NCI-H226 (cell line): ENCODE measurements around the gene CXCL11.
"Not testable (repeated sequence)": the region's sequence is repeated elsewhere in the genome, so short reads cannot be mapped to it uniquely, and the experiment has no call there.

ENCODE experiments used
- DNase-seq: peaks from one replicate; pipeline ENCODE4 v3.0.0-alpha.2; 2015

The CXCL11 gene

DNA sequence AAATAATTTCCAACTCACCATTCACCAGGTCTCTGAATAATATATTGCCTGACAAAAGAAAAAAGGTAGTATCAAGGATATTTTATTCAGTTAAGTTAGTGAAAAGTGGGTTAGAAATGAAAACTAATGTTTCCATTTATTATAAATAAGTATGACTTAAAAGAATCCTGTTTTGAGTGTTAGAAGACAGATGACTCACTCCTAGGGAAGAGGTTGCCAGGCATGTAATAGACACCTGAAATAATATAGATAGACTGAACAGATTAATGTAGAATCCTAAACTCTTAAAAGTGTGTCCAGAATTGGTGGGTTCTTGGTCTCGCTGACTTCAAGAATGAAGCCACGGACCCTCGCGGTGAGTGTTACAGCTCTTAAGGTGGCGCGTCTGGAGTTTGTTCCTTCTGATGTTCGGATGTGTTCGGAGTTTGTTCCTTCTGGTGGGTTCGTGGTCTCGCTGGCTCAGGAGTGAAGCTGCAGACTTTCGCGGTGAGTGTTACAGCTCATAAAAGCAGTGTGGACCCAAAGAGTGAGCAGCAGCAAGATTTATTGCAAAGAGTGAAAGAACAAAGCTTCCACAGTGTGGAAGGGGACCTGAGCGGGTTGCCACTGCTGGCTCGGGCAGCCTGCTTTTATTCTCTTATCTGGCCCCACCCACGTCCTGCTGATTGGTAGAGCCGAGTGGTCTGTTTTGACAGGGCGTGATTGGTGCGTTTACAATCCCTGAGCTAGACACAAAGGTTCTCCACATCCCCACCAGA, 6.5 kb upstream of the CXCL11 start:
- not testable (repeated sequence) for DNase-seq

DNA sequence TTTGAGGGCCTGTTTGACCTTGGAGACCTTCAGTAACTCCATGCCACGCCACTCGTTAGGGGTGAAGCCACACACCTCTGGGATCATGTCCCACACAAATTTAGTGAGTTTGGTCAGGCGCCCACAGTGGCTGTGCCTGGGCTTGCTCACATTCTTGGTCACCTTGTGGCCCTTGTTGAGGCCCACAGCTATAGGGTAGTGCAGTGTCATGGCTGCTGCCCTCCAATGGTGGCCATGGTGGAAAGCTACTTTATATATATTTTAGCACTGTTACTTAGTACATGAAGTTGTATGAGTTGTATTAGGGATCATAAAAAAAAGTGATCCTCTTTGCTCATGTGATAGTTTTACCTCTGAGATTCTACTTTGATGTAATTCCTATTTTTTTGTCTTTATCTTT, 985 bp upstream of the CXCL11 start:
- no peak for DNase-seq

GRCh38 chr4:76035141-76035540, 729 bp downstream of the CXCL11 start:
- DNase-seq: no peak

DNA sequence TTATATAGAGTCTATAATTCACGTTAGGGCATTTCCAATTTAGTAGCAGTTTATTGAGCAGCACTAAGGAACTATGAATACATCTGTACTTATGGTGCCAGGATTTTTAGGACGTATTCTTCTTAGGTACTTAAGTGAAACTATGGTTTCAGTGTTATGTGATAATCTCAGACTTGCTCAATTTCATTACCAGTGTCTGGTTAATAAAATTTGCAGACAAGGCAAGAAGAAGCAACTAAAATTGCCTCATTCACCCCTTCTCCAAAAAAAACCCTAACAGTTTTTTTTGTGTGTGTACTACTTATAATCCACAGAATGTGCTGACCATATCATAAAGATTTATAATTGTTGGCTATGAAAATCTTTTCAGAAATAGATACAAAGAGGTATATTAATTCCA, 6.6 kb downstream of the CXCL11 start:
- no peak for DNase-seq

DNA sequence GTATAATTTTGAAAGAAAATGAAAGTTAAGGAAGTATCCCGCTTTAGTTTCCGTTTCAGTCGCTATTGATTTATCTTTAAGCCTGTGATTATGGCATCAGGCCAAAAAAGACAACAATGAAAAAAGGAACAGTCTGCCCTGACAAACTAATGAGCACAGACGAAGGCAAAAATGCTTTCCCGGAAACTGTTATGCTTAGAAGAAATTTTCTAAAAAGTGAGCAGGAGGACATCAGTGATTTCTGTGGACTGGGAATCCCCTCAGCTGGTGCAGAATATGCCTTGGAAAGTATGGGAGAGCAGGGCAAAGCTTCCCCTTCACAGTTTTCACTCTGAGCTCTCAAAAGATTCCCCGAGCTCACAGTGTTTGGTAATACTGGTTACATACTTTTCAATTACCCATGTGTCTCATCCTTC, 7.5 kb downstream of the CXCL11 start:
- no peak for DNase-seq

- no peak for DNase-seq
These were observed 11.8 kb downstream of the CXCL11 start for GRCh38 chr4:76024065-76024464.

DNA sequence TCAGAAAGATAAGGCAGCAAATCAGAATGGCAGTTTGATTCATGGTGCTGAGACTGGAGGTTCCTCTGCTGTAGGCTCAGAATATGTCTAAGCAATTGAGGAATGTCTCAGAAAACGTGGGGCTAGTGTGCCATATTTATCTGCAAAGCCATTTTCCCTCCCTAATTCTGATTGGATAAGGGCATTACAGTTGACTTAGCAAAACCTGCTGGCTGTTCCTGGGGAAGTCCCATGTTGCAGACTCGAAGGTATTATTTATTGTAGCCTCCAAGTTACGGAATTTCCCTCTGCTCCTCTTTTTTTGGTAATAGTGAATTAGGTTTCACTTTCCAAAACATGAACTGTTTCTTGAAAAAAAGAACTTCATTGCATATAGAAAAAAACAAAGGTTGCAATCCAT, 12.5 kb downstream of the CXCL11 start, which contains the start of gene CXCL10:
TSS of gene CXCL10 (minus strand) at position 109 of the 400 bp plus-strand sequence. CDS start at position 43, 66 bp downstream.
- peak; percentile 40 for DNase-seq

DNA sequence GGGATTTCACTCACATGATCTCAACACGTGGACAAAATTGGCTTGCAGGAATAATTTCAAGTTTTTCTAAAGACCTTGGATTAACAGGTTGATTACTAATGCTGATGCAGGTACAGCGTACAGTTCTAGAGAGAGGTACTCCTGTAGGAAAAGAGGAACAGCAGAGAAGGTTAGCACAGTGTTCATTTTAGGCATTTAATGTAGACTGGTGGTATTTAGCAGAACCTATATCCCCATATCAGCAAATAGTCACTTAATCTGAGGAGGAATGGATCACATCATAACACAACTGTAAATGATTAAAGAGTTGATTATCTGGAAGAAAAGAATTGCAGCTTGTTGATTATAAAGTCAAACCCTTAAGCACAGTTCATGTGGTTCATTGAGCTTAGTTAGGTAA, 13.2 kb downstream of the CXCL11 start:
- no peak for DNase-seq

- no peak for DNase-seq
These were observed 13.8 kb downstream of the CXCL11 start for GRCh38 chr4:76022031-76022430.

GRCh38 chr4:76017056-76017686, 18.7 kb downstream of the CXCL11 start:
- no peak for DNase-seq

DNA sequence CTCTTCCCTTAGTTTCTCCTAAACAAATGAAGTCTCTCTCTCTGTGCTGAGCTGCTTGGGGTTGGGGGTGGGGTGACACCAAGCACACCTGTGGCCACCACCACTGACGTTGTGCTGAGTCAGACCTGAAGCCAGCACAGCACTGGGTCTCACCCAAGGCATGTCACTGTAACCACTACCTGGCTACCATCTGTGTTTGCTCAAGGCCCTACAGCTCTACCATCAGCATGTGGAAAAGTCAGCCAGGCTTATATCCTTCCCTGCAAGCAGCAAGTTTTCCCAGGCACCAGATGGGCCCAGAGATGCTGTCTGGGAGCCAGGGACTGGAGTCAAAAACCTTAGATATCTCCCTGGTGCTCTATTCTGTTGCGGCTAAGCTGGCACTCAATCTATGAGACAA, 19.5 kb downstream of the CXCL11 start:
- no peak for DNase-seq

GRCh38 chr4:76013540-76013939, 22.3 kb downstream of the CXCL11 start:
- no peak for DNase-seq

DNA sequence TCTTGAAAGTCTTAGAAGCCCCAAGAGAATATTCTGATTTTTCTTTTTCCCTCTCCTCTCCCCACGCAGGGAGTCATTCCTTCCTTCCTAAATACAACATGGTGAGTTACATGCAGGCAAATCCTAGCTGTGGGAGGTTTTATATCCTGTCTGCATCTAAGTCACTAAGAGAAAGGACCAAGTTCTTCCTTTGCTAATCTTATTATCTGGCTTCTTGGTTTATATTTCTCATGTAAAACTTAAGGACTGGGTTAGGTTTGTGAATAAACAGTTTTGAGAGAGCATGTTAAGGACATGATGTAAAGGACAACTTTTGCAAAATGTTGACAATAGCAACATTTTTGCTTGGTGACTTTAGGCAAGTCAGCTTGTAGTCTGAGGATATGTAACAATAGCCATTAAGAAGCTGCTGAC, 23.5 kb downstream of the CXCL11 start:
- DNase-seq: no peak

DNA sequence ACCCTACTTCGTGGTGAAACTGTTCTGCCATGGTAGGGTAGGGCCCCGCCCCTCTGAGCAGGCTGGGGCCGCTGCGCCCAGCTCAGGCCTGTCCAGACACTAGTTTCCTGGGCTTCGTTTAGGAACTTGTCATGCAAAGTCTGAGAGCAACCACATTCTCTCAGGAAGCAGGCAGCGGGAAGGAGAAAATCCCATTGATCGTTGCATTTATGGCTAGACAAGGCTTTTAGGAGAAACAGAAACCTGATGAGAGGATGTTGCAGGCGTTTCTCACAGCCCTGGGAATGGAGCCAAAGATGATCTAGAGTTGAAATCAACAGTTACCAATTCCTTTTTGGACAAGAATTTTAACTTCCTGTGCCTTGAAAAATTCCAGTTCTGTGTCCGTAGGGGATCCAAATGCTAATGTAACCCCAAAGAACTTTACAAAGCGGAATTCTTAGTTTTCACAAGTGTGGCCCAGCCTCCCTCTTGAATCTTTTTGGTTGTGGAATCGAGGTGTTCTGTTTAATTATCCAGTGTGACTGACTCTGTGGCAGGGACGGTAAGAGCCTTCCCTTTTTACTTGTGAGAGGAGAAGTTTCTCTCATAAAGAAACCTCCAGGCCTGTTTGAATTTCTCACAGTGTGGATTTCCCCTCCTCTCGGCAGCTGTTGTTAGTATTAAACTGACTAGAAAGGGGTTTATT, 24.0 kb downstream of the CXCL11 start:
- DNase-seq: no peak

GRCh38 chr4:76011018-76011670, 24.7 kb downstream of the CXCL11 start:
- DNase-seq: no peak

DNA sequence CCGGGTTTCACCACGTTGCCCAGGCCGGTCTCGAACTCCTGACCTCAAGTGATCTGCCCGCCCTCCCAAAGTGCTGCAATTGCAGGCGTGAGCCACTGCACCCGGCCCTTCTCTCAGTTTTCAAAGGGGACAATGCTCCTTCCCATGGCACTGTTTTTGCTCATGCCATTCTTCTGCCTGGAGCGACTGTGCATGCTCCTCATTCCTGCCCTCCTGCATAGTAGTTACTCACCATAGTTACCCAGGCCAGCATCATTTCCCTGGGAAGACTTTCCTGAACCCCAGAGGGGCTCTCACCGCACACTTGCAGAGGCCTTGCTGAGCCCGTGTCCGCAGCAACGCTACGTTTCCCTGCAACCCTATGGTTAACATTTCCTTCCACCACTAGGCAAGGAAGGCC, 25.3 kb downstream of the CXCL11 start:
- DNase-seq: no peak

- no peak for DNase-seq
These were observed 26.6 kb downstream of the CXCL11 start for GRCh38 chr4:76009311-76009710.

DNA sequence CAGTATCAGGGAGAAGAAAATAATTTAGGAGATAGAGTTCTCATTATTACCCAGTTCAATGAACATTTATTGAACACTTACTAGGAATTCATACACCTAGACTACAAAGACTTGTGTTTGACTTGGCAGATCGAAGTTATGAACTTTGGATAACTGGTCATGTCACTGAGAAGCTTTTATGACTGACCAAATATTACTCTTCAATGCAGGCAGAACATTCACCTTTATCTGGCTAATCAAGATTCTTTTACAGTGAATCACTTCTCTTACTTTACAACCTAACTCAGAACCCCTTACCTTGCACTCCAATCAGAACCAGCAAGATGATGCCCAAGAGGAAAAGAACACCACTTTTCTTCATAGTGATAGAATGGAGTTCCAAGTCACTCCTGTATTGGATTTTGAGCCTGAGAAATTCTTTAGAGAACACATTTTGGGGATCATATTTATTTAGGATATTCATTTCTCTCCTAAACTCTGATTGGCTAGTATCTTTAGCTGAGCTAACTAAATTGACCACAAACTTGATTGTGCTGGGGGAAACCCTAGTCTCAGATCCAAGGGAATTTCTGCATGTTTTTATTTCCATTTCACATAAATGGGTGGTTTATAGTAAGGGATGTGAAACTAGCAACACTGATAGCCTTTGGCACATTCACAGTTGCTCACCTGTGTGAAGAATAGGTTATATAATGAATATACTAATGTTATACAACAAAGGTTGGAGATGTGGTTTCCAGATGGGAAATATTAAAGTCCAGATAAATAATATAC, 28.6 kb downstream of the CXCL11 start, which contains the start of gene CXCL9:
TSS of gene CXCL9 (minus strand) at position 421 of the 774 bp plus-strand sequence. CDS start at position 361, 60 bp downstream.
- no peak for DNase-seq

- no peak for DNase-seq
These were observed 32.2 kb downstream of the CXCL11 start for GRCh38 chr4:76003620-76004019.

DNA sequence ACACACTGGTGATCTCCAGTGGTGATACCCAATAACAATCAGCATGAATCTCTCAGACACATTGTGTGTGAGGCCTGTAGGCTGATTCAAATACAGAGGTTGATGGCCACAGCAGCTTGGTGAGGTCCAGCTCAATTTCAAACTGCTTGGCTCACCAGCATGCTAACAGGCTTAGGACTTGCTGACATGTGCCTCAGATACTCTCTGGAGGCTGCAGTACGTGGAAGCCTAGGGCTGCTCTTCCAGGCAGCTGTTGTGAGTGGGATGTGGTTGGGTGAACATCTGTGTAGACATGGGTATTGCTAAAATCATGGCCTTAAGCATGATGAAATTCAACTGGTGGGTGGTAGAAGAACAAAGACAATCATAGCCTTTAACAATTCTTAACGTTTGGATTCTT, 32.8 kb downstream of the CXCL11 start:
- DNase-seq: no peak

- DNase-seq: no peak
These were observed 33.7 kb downstream of the CXCL11 start for GRCh38 chr4:76002176-76002575.

GRCh38 chr4:76001700-76002099, 34.2 kb downstream of the CXCL11 start:
- no peak for DNase-seq
